ENCODE results near the gene USP6NL. TPM values are rescaled to one million over a fixed set of nuclear protein-coding genes. Genes with fewer than 3 reads are reported as not detected.

USP6NL gene
- total and polyA plus RNA-seq, 2 of the 8 experiments (the other 6 are each of a cell fraction or from before 2014, with no cell fraction given) = 10.9 to 28.8 TPM

- H3K4me1 ChIP-seq (replicated peaks in 1 of 4; ENCODE audit: control insufficient read depth in 3 of 4, insufficient read depth in 4 of 4, low read length in 3 of 4) = peaks cover 0 to 2% (median 0%) of the 10 kb centered on the region in 4 experiments; a peak in 1 of 7 replicates
- H2BK20ac ChIP-seq (ENCODE audit: low read length) = no peak overlapping the region
- H3K36me3 ChIP-seq (ENCODE audit: control insufficient read depth in 2 of 4, insufficient read depth in 4 of 4, low read length in 3 of 4) = no peaks in the 10 kb centered on the region
- H3K23me2 ChIP-seq (ENCODE audit: low read depth, low read length) = no peaks in the 10 kb centered on the region; the same call in 1 of the 2 replicates
- H4K91ac ChIP-seq (replicated peaks; ENCODE audit: insufficient read length, low read length) = no peak overlapping the region
- no peak overlapping the region for H2BK15ac ChIP-seq (ENCODE audit: low read length)
- 89% methylated on average over 5 of the region's 5 CpGs; no CpG with 5 or more reads in 1 of the 2 experiments for WGBS, 2 experiments (ENCODE audit: extremely low coverage in 1 of 2, insufficient coverage in 1 of 2, insufficient read length in 1 of 2, insufficient replicate concordance in 2 of 2, low coverage in 1 of 2, low lambda C conversion rate in 2 of 2, missing lambda C conversion rate in 1 of 2)
- CTCF ChIA-PET (ENCODE audit: partially characterized antibody) = interaction anchor here (1.0 kb wide), 1 partner anchor 10 kb away, joined by 3 read pairs; no protein-coding TSS in a partner anchor
- no peak overlapping the region for H2AK5ac ChIP-seq (ENCODE audit: low read depth, low read length)
- H2AFZ ChIP-seq (ENCODE audit: low read length) = no peak overlapping the region
- no peak overlapping the region for H2BK12ac ChIP-seq (ENCODE audit: low read depth, low read length)
- H2BK5ac ChIP-seq (ENCODE audit: low read depth, low read length) = no peak overlapping the region
- no peak overlapping the region for H4K5ac ChIP-seq (ENCODE audit: insufficient read length, low read depth, low read length)
- no peak for DNase-seq (ENCODE audit: low read depth in 1 of 2, low spot score in 2 of 2)
- H4K20me1 ChIP-seq (replicated peaks in 1 of 2; ENCODE audit: control insufficient read depth in 1 of 2, insufficient read depth in 2 of 2, low read length in 2 of 2) = no peaks in the 10 kb centered on the region
- FAIRE-seq = no peak
- no peak overlapping the region for H3K9ac ChIP-seq (replicated peaks in 1 of 4; ENCODE audit: extremely low read depth in 1 of 4, low read depth in 3 of 4, low read length in 3 of 4)
- no peaks in the 10 kb centered on the region for H3K79me1 ChIP-seq (ENCODE audit: low read depth, low read length)
- no peak overlapping the region for H3K27ac ChIP-seq (ENCODE audit: low read depth, low read length)
- POLR2A ChIA-PET (ENCODE audit: partially characterized antibody) = no interaction called here
- H3K4me3 ChIP-seq (ENCODE audit: extremely low read depth in 1 of 4, insufficient read depth in 2 of 4, low read depth in 3 of 4, low read length in 4 of 4) = no peak overlapping the region
- H3K4ac ChIP-seq (replicated peaks; ENCODE audit: insufficient read length, low read depth, low read length) = no peak overlapping the region
- H3K27me3 ChIP-seq (replicated peaks in 1 of 4; ENCODE audit: control insufficient read depth in 3 of 4, extremely low read depth in 1 of 4, insufficient read depth in 3 of 4, low read length in 3 of 4) = no peaks in the 10 kb centered on the region; a peak in 1 of 7 replicates
- no peak overlapping the region for H3K4me2 ChIP-seq (ENCODE audit: insufficient read depth in 1 of 2, low read depth in 2 of 2, low read length in 2 of 2)
- no peaks in the 10 kb centered on the region for H3K79me2 ChIP-seq (ENCODE audit: control insufficient read depth in 1 of 2, insufficient read depth in 2 of 2, low read length in 2 of 2)
- H3K9me3 ChIP-seq (ENCODE audit: insufficient read depth in 2 of 2, low read depth in 1 of 2, low read length in 1 of 2) = no peaks in the 10 kb centered on the region
- H3K23ac ChIP-seq (ENCODE audit: insufficient read length) = no peak overlapping the region
- no peak overlapping the region for H4K8ac ChIP-seq (ENCODE audit: extremely low read depth, insufficient read depth, low read length)
- no peak overlapping the region for H2BK120ac ChIP-seq (replicated peaks; ENCODE audit: low read depth, low read length)
- no peak overlapping the region for H3K18ac ChIP-seq (ENCODE audit: extremely low read depth, low read length)
- no peak overlapping the region for H3K14ac ChIP-seq (ENCODE audit: insufficient read length)
- H3K56ac ChIP-seq (replicated peaks; ENCODE audit: insufficient read length, low read depth, low read length) = no peak overlapping the region
- TF ChIP-seq RFX5 (IDR thresholded peaks at IDR 0.05; ENCODE audit: borderline replicate concordance, low read depth, low read length) = no peak
- TF ChIP-seq KDM4A (IDR thresholded peaks at IDR 0.05; ENCODE audit: low read depth, low read length, severe bottlenecking) = no peak
- no peak for TF ChIP-seq ASH2L (IDR thresholded peaks at IDR 0.05; ENCODE audit: low read length)
- no peak for TF ChIP-seq CBX8 (IDR thresholded peaks at IDR 0.05; ENCODE audit: borderline replicate concordance, low read depth, low read length)
- TF ChIP-seq CEBPB (IDR thresholded peaks at IDR 0.05; ENCODE audit: low read depth, low read length) = no peak
- TF ChIP-seq USF2 (IDR thresholded peaks at IDR 0.05; ENCODE audit: low read length) = no peak
- no peak for TF ChIP-seq TCF12 (IDR thresholded peaks at IDR 0.05; ENCODE audit: low read depth, low read length)
- no peak for TF ChIP-seq CTCF (IDR thresholded peaks at IDR 0.05; ENCODE audit: control extremely low read depth in 1 of 3, insufficient read depth in 1 of 3, low read depth in 1 of 3, low read length in 3 of 3)
- no peak for TF ChIP-seq NANOG (IDR thresholded peaks at IDR 0.05; ENCODE audit: insufficient read depth, low read depth, low read length, poor library complexity, severe bottlenecking)
- no peak for TF ChIP-seq CTBP2 (IDR thresholded peaks at IDR 0.05; ENCODE audit: borderline replicate concordance, insufficient read depth, insufficient read length, low read length)
These were observed 4.6 kb upstream of the USP6NL start for GRCh38 chr10:11616021-11616420.
